ENCODE results near the gene CORO2A.
"Not testable (repeated sequence)": the region's sequence is repeated elsewhere in the genome, so short reads cannot be mapped to it uniquely, and the experiment has no call there.

The CORO2A gene

GRCh38 chr9:98191671-98192502 is 550 bp downstream of the CORO2A start:
- DNase-seq (ENCODE audit: low spot score) = no peak

- no peak for DNase-seq (ENCODE audit: low spot score)
Measured at GRCh38 chr9:98191181-98191608, 1.2 kb downstream of the CORO2A start.

- no peak for DNase-seq (ENCODE audit: low spot score)
Measured at GRCh38 chr9:98190757-98191105, 1.7 kb downstream of the CORO2A start.

GRCh38 chr9:98189412-98189811 is 3.0 kb downstream of the CORO2A start:
- DNase-seq (ENCODE audit: low spot score) = no peak

GRCh38 chr9:98187926-98188325 is 4.5 kb downstream of the CORO2A start:
- no peak for DNase-seq (ENCODE audit: low spot score)

- DNase-seq (ENCODE audit: low spot score) = no peak
Measured at GRCh38 chr9:98186236-98186635, 6.2 kb downstream of the CORO2A start.

- DNase-seq (ENCODE audit: low spot score) = no peak
Measured at GRCh38 chr9:98185611-98186171, 6.7 kb downstream of the CORO2A start.

GRCh38 chr9:98185021-98185567 is 7.3 kb downstream of the CORO2A start:
- DNase-seq (ENCODE audit: low spot score) = no peak

- DNase-seq (ENCODE audit: low spot score) = no peak
Measured at GRCh38 chr9:98184326-98184725, 8.1 kb downstream of the CORO2A start.

GRCh38 chr9:98182889-98183599 is 9.4 kb downstream of the CORO2A start:
- no peak for DNase-seq (ENCODE audit: low spot score)

GRCh38 chr9:98182069-98182820 is 10.2 kb downstream of the CORO2A start:
- DNase-seq (ENCODE audit: low spot score) = no peak

GRCh38 chr9:98181746-98182068 is 10.7 kb downstream of the CORO2A start:
- DNase-seq (ENCODE audit: low spot score) = no peak

GRCh38 chr9:98180996-98181395 is 11.4 kb downstream of the CORO2A start:
- DNase-seq (ENCODE audit: low spot score) = no peak

GRCh38 chr9:98178874-98179850 is 13.3 kb downstream of the CORO2A start:
- DNase-seq (ENCODE audit: low spot score) = no peak

GRCh38 chr9:98176391-98177259 is 15.8 kb downstream of the CORO2A start:
- DNase-seq (ENCODE audit: low spot score) = no peak

GRCh38 chr9:98175762-98176161 is 16.7 kb downstream of the CORO2A start:
- no peak for DNase-seq (ENCODE audit: low spot score)

- no peak for DNase-seq (ENCODE audit: low spot score)
Measured at GRCh38 chr9:98175028-98175569, 17.3 kb downstream of the CORO2A start.

GRCh38 chr9:98174502-98174918 is 17.9 kb downstream of the CORO2A start:
- not testable (repeated sequence) for DNase-seq (ENCODE audit: low spot score)

- DNase-seq (ENCODE audit: low spot score) = no peak
Measured at GRCh38 chr9:98173181-98173580, 19.3 kb downstream of the CORO2A start.

- DNase-seq (ENCODE audit: low spot score) = no peak
Measured at GRCh38 chr9:98172604-98173003, 19.8 kb downstream of the CORO2A start.

All from Ammon's horn (tissue), 1 donor.